PC-3 (cell line): ENCODE data around the gene DAO.

ENCODE experiments used
- EZH2 ChIP-seq: fragments of 300-600 bp; sonication (generic); IDR thresholded peaks from one replicate; pipeline ENCODE4 v1.6.1; 2017; ENCODE audit warnings: antibody characterized with exemption, mild to moderate bottlenecking, low read length; ENCODE audit not compliant: unreplicated experiment
- EZH2phosphoT487 ChIP-seq: fragments of 300-600 bp; sonication (generic); IDR thresholded peaks from 2 replicates; pipeline ENCODE4 v1.6.1; 2018; ENCODE audit warnings: mild to moderate bottlenecking, antibody characterized with exemption, low read length, borderline replicate concordance
- TF ChIP-seq, protein P1 (sequence below): fragments of 300-600 bp; sonication (generic); conservative IDR thresholded peaks from 2 replicates; pipeline ENCODE4 v1.5.1; 2017; ENCODE audit warnings: antibody characterized with exemption, low read depth, mild to moderate bottlenecking, low read length

DNA sequence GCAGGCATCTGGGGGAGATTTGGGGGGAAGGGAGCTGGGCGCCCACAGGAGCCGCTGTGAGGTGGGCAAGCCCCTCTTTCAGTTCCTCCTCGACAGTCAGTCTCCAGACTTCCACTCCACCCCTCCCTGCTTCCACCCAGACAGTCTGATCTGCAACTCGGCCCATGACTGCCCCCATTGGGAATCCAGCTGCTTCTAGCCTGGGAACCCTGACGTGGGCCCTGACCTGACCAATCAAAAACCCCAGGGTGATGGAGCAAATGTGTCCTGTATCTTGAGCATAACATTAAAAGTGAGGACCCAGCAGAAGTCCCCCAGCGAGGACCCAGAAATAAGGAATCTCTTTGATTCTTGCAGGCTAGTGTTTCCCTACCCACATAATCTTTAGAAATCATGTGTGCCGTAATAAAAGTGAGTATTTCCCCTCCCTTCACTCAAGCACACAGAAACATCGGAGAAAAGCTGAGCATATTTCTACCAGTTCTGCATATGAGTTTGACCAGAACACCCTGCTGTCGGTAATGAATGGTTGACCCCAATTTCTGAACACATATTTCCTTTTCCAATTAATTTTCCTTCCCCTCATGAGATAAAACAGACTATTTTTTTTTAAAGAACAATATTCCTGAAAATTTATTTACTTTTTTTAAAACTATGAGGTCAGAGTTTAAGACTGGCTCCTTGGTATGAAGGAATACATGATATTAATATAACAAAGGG, 28.9 kb upstream of the DAO start:
- TF ChIP-seq EZH2 (no peak), EZH2phosphoT487 (no peak)
- TF ChIP-seq, protein P1, sequence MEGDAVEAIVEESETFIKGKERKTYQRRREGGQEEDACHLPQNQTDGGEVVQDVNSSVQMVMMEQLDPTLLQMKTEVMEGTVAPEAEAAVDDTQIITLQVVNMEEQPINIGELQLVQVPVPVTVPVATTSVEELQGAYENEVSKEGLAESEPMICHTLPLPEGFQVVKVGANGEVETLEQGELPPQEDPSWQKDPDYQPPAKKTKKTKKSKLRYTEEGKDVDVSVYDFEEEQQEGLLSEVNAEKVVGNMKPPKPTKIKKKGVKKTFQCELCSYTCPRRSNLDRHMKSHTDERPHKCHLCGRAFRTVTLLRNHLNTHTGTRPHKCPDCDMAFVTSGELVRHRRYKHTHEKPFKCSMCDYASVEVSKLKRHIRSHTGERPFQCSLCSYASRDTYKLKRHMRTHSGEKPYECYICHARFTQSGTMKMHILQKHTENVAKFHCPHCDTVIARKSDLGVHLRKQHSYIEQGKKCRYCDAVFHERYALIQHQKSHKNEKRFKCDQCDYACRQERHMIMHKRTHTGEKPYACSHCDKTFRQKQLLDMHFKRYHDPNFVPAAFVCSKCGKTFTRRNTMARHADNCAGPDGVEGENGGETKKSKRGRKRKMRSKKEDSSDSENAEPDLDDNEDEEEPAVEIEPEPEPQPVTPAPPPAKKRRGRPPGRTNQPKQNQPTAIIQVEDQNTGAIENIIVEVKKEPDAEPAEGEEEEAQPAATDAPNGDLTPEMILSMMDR: no peak
